HG03521 (cell line): ENCODE data around the gene SCNM1.
"Not testable (repeated sequence)": the region's sequence is repeated elsewhere in the genome, so short reads cannot be mapped to it uniquely, and the experiment has no call there.

Experiments
- ATAC-seq: cut with Tn5 transposase; IDR thresholded peaks from one replicate; pipeline ENCODE4 v1.9.1; 2021; ENCODE audit warnings: mild to moderate bottlenecking, moderate library complexity; ENCODE audit not compliant: unreplicated experiment

The SCNM1 gene

GRCh38 chr1:151146412-151147131 is 19.4 kb upstream of the SCNM1 start, which contains the start of gene SEMA6C:
Gene SEMA6C, minus strand, starts transcription at chr1:151146631. Its CDS starts 4,010 bp downstream, at chr1:151142621.
- ATAC-seq = peak; percentile 97

GRCh38 chr1:151147132-151147503 is 18.8 kb upstream of the SCNM1 start:
- no peak for ATAC-seq

- no peak for ATAC-seq
Observed at GRCh38 chr1:151147665-151148064, 18.3 kb upstream of the SCNM1 start.

- peak; percentile 75 for ATAC-seq
Observed at GRCh38 chr1:151156515-151156819, 9.5 kb upstream of the SCNM1 start, which contains the start of gene TNFAIP8L2. Gene TNFAIP8L2, plus strand, starts transcription at chr1:151156649. Its CDS starts 2,049 bp downstream, at chr1:151158698.

- ATAC-seq = no peak
Observed at GRCh38 chr1:151157067-151157531, 8.8 kb upstream of the SCNM1 start.

- no peak for ATAC-seq
Observed at GRCh38 chr1:151158326-151158725, 7.6 kb upstream of the SCNM1 start.

- no peak for ATAC-seq
Observed at GRCh38 chr1:151158751-151159251, 7.1 kb upstream of the SCNM1 start.

- ATAC-seq = no peak
Observed at GRCh38 chr1:151159373-151159772, 6.6 kb upstream of the SCNM1 start.

- no peak for ATAC-seq
Observed at GRCh38 chr1:151164732-151165280, 1.1 kb upstream of the SCNM1 start.

GRCh38 chr1:151165281-151165737 is 635 bp upstream of the SCNM1 start:
- ATAC-seq = no peak

GRCh38 chr1:151166505-151166956 is 587 bp downstream of the SCNM1 start:
- no peak for ATAC-seq

GRCh38 chr1:151167116-151167515 is 1.2 kb downstream of the SCNM1 start:
- no peak for ATAC-seq

GRCh38 chr1:151171190-151171589 is 5.2 kb downstream of the SCNM1 start:
- ATAC-seq = no peak

- ATAC-seq = no peak
Observed at GRCh38 chr1:151175041-151175741, 9.2 kb downstream of the SCNM1 start.

GRCh38 chr1:151175863-151176262 is 9.9 kb downstream of the SCNM1 start, which contains the start of gene TMOD4:
Gene TMOD4, minus strand, starts transcription at chr1:151175981. Its CDS starts 1,106 bp downstream, at chr1:151174875.
- no peak for ATAC-seq

GRCh38 chr1:151176514-151177045 is 10.6 kb downstream of the SCNM1 start:
- no peak for ATAC-seq

- no peak for ATAC-seq
Observed at GRCh38 chr1:151184211-151184610, 18.3 kb downstream of the SCNM1 start.

- ATAC-seq = no peak
Observed at GRCh38 chr1:151187205-151187604, 21.3 kb downstream of the SCNM1 start.

GRCh38 chr1:151188667-151189066 is 22.7 kb downstream of the SCNM1 start:
- not testable (repeated sequence) for ATAC-seq

GRCh38 chr1:151189637-151190445 is 23.9 kb downstream of the SCNM1 start, which contains the start of gene VPS72:
Gene VPS72, minus strand, starts transcription at chr1:151190197. Its CDS starts 76 bp downstream, at chr1:151190121.
- ATAC-seq = peak; percentile 91
